K562 (cell line): ENCODE results near the gene STX17. TPM values are rescaled to one million over a fixed set of nuclear protein-coding genes. Genes with fewer than 3 reads are reported as not detected.
A peak's percentile ranks its signal among the peaks of the same experiment; 100 is the strongest.

ENCODE experiments used
- ATAC-seq: fragments of 200-7000 bp; cut with Tn5 transposase; 3 replicates; pipeline ENCODE4 v1.9.1; 2020; ENCODE audit warnings: moderate library complexity
- BruUV-seq: library from RNA; stranded (reverse); fragments of 400-500 nt; replicated peaks from 2 replicates; lab custom pipeline; 2021; lab: Mats Ljungman, UMichigan
- CTCF ChIA-PET: fragments of 300-600 bp; formaldehyde crosslinking; extraction: SDS; loops from one replicate; lab custom pipeline; 2021; ENCODE audit warnings: low intra/inter-chr PET ratio; lab: Yijun Ruan, JAX
- POLR2A ChIA-PET: fragments of 300-600, 350-650 bp; sonication (Branson Sonifier 250); formaldehyde crosslinking; extraction: SDS; loops from one replicate; lab custom pipeline; 2021; ENCODE audit warnings: antibody characterized with exemption, inconsistent platforms; lab: Yijun Ruan, JAX
- DNase-seq, 4 experiments: peaks; one replicate each; pipeline versions ENCODE4 v3.0.0 to v3.0.0-alpha.2; 2011 to 2018; ENCODE audit warnings: low spot score in 3 of 4, mixed read lengths in 3 of 4; ENCODE audit errors: extremely low read depth in 1 of 4
- FAIRE-seq: peaks from 2 replicates; lab custom pipeline; 2011; peaks lifted over from hg19 to GRCh38; lab: Jason Lieb, UNC
- H2AFZ ChIP-seq: 2 replicates; pipeline ENCODE4 v1.6.0; 2011; ENCODE audit warnings: low read depth, low read length, control low read depth, inconsistent platforms
- H3K27ac ChIP-seq: fragments of 200-600 bp; 3 replicates; pipeline ENCODE4 v1.8.0; 2011; ENCODE audit warnings: low read depth, mild to moderate bottlenecking, control low read depth, inconsistent platforms, low read length, moderate library complexity, mixed read lengths; ENCODE audit errors: extremely low read depth
- H3K27me3 ChIP-seq, 2 experiments: fragments of 300-600 bp in 1 of 2; 2 replicates in 1 of 2; 3 replicates in 1 of 2; pipeline versions ENCODE4 v1.6.0 to v1.8.0; 2011; ENCODE audit warnings: inconsistent platforms in 2 of 2, low read length in 2 of 2, mild to moderate bottlenecking in 1 of 2, mixed read lengths in 1 of 2, moderate library complexity in 1 of 2; ENCODE audit not compliant: control insufficient read depth in 2 of 2, insufficient read depth in 2 of 2
- H3K36me3 ChIP-seq: fragments of 300-600 bp; 3 replicates; pipeline ENCODE4 v1.8.0; 2011; ENCODE audit warnings: mild to moderate bottlenecking, low read length, inconsistent platforms; ENCODE audit not compliant: control insufficient read depth, insufficient read depth
- H3K4me1 ChIP-seq, 2 experiments: fragments of 200-600 bp in 1 of 2; replicated peaks in 1 of 2; 2 replicates in 1 of 2; 3 replicates in 1 of 2; pipeline versions ENCODE4 v1.5.1 to v1.8.0; 2011; ENCODE audit warnings: inconsistent platforms in 2 of 2, low read length in 2 of 2, mild to moderate bottlenecking in 1 of 2, mixed read lengths in 1 of 2, moderate library complexity in 1 of 2; ENCODE audit not compliant: control insufficient read depth in 2 of 2, insufficient read depth in 2 of 2
- H3K4me2 ChIP-seq: 2 replicates; pipeline ENCODE4 v1.6.1; 2011; ENCODE audit warnings: low read length, control low read depth, inconsistent platforms, mixed read lengths; ENCODE audit not compliant: insufficient read depth
- H3K4me3 ChIP-seq: fragments of 200-600 bp; sonication (generic), shearing (Covaris generic); 2 replicates; pipeline ENCODE4 v1.5.1; 2016; ENCODE audit warnings: control low read depth, inconsistent platforms
- H3K79me2 ChIP-seq: fragments of 200-600 bp; 3 replicates; pipeline ENCODE4 v1.8.0; 2011; ENCODE audit warnings: low read length, inconsistent platforms; ENCODE audit not compliant: control insufficient read depth, insufficient read depth
- H3K9ac ChIP-seq, 2 experiments: 2 replicates each; pipeline versions ENCODE4 v1.6.0 to v1.6.1; 2011; ENCODE audit warnings: low read depth in 2 of 2, low read length in 2 of 2, control low read depth in 1 of 2, inconsistent platforms in 1 of 2, mild to moderate bottlenecking in 1 of 2, mixed read lengths in 1 of 2; ENCODE audit not compliant: insufficient read depth in 1 of 2
- H3K9me1 ChIP-seq: one replicate; pipeline ENCODE4 v1.6.0; 2011; ENCODE audit warnings: inconsistent platforms, mild to moderate bottlenecking, low read length, moderate library complexity; ENCODE audit not compliant: control insufficient read depth, insufficient read depth
- H3K9me3 ChIP-seq: replicated peaks from 2 replicates; pipeline ENCODE4 v1.5.1; 2011; ENCODE audit warnings: low read depth, low read length, inconsistent platforms; ENCODE audit not compliant: control insufficient read depth, insufficient read depth
- H4K20me1 ChIP-seq: replicated peaks from 2 replicates; pipeline ENCODE4 v1.6.1; 2011; ENCODE audit warnings: low read length, inconsistent platforms, mixed read lengths; ENCODE audit not compliant: control insufficient read depth, insufficient read depth
- HNRNPUL1 ChIP-seq: fragments of 200-400 bp; formaldehyde crosslinking; IDR thresholded peaks from 2 replicates; pipeline ENCODE4 v1.6.1; 2017; ENCODE audit warnings: low read length
- MYBL2 ChIP-seq, 2 experiments: fragments of 450-650 bp in 1 of 2; sonication (generic) in 1 of 2; formaldehyde crosslinking in 1 of 2; IDR thresholded peaks; 2 replicates each; pipeline versions ENCODE4 v1.6.1 to v1.8.1; 2017 to 2022; ENCODE audit warnings: borderline replicate concordance in 1 of 2, inconsistent platforms in 1 of 2, low read depth in 1 of 2, mild to moderate bottlenecking in 1 of 2, missing genetic modification reagents in 1 of 2, moderate library complexity in 1 of 2
- PURB ChIP-seq: sonication (generic); formaldehyde crosslinking; IDR thresholded peaks from 2 replicates; pipeline ENCODE4 v1.9.0; 2021; ENCODE audit warnings: low read depth, mild to moderate bottlenecking, missing genetic modification reagents
- ZNF121 ChIP-seq: sonication (generic); formaldehyde crosslinking; conservative IDR thresholded peaks from 2 replicates; pipeline ENCODE4 v1.8.0; 2022; ENCODE audit warnings: missing genetic modification reagents
- WGBS: fragments of 100-300 bp; shearing (Covaris generic); methylation state at CpG from one replicate; pipeline ENCODE4 v1.1.6; 2016; ENCODE audit warnings: low coverage, mixed read lengths; ENCODE audit not compliant: insufficient coverage; ENCODE audit errors: missing lambda C conversion rate; 5-methylcytosine and 5-hydroxymethylcytosine counted together
- in situ Hi-C: fragments of 300-500 bp; cut with MboI; formaldehyde crosslinking; loops from 4 replicates; pipeline ENCODE4 v1.15.0; 2018; ENCODE audit warnings: inconsistent platforms, mixed read lengths
- intact Hi-C: fragments of 100-400 bp; cut with micrococcal nuclease; formaldehyde crosslinking; loops from 2 replicates; pipeline ENCODE4 v1.14.2; 2022
- polyA plus RNA-seq, 8 experiments: library from polyadenylated mRNA; depleted of rRNA in 4 of 8; stranded (reverse) in 5 of 8; unstranded in 3 of 8; fragments of >200 nt; fragmentation: Nextera tagmentation in 2 of 8; fragmentation: Illumina TruSeq in 1 of 8; extraction: Ambion mirVana in 2 of 8; extraction: Trizol in 1 of 8; gene quantifications; 2 replicates each; pipeline versions ENCODE4 v1.2.1 to v1.2.3, GENCODE V29; 2011 to 2014; ENCODE audit warnings: inconsistent platforms in 1 of 8, missing spikeins in 1 of 8
- total RNA-seq, 7 experiments: library from RNA; depleted of rRNA in 6 of 7; stranded (reverse); fragments of >200 nt in 6 of 7; fragmentation: Illumina TruSeq in 2 of 7; extraction: Trizol in 2 of 7; gene quantifications; 2 replicates each; pipeline versions ENCODE4 v1.2.1 to v1.2.3, GENCODE V29; 2011 to 2021; ENCODE audit warnings: low replicate concordance in 1 of 7

The STX17 gene
- total and polyA plus RNA-seq, 9 of the 15 experiments (the other 6 are each of a cell fraction or from before 2014, with no cell fraction given): 14.4 to 25.1 (median 19.0) TPM

DNA sequence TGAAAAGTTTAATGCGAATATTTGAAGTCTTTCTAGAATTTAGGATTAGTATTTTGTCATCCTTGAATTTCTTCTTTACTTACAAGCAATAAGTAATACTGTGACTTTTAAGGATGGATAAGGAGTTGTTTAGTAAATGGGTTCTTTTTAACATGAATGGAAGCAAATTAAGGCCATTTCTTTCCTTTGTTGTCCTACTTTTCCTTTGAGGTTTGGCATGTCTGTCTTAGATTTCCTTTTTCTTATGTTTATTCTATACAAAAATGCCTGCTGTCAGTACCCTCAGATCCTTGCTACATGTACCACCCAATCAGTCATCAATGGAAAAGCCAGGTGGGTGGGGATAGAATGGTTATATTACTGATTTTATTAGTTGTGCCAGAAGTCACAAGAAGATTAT lies 10.2 kb downstream of the STX17 start (continued):
- no peak for TF ChIP-seq MYBL2 (IDR thresholded peaks at IDR 0.05; ENCODE audit: low read depth)
- TF ChIP-seq MYBL2 (CRISPR knock-in tag; IDR thresholded peaks at IDR 0.05; ENCODE audit: borderline replicate concordance): no peak
- no peak for TF ChIP-seq PURB (CRISPR knock-in tag)
- TF ChIP-seq, all 486 proteins: peak for 0

DNA sequence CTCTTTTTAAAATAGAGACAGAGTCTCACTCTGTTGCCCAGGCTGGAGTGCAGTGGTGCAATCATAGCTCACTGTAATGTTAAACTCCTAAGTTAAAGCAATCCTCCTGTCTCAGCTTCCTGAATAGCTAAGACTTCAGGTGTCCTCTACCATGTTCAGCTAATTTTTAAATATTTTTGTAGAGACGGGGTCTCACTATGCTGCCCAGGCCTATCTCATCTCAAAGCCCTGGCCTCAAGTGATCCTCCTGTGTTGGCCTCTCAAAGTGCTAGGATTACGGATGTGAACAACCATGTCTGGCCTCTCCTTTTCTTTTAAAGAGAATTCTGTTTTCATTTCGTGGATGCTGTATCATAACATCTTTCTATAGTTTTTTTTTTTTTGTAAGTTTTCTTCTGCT lies 11.7 kb downstream of the STX17 start:
- Histone ChIP-seq H2AFZ (no peak overlapping the region), H3K4me3 (no peak overlapping the region), H3K36me3 (peaks cover 56% of the 10 kb centered on the region), H3K4me2 (no peak overlapping the region), H3K4me1 (peaks cover 0 to 7% of the 10 kb centered on the region in 2 experiments; a peak in 2 of 5 replicates), H4K20me1 (no peaks in the 10 kb centered on the region), H3K79me2 (no peaks in the 10 kb centered on the region; the same call in 2 of the 3 replicates)
- WGBS: 64% methylated on average over 3 of the region's 3 CpGs
- no peak for ATAC-seq
- no peak for DNase-seq
- no TSS peak for BruUV-seq
- intact Hi-C loops: no loop called here
- TF ChIP-seq HNRNPUL1: no peak
- TF ChIP-seq ZNF121 (CRISPR knock-in tag): peak; percentile 77
- TF ChIP-seq, all 486 proteins: peak for 1
- ChIA-PET CTCF (no interaction called here), POLR2A (no interaction called here)
- in situ Hi-C loops: no loop called here
- no peaks in the 10 kb centered on the region for H3K9me1 ChIP-seq
- H3K9ac ChIP-seq: no peak overlapping the region
- H3K9me3 ChIP-seq: no peaks in the 10 kb centered on the region
- no peak overlapping the region for H3K27ac ChIP-seq
- H3K27me3 ChIP-seq: no peaks in the 10 kb centered on the region
- no peak for FAIRE-seq
